Lower leg skin (tissue), 4 donors: Measurements from ENCODE around the gene FLNA. TPM values are rescaled to one million over a fixed set of nuclear protein-coding genes. Genes with fewer than 3 reads are reported as not detected.
A peak's percentile ranks its signal among the peaks of the same experiment; 100 is the strongest.
"Not testable (repeated sequence)": the region's sequence is repeated elsewhere in the genome, so short reads cannot be mapped to it uniquely, and the experiment has no call there.

ENCODE experiments used
- DNase-seq, 2 donors: peaks; one replicate each; pipeline ENCODE4 v3.0.0-alpha.2; 2019; ENCODE audit warnings: low spot score in 2 of 2
- H3K4me3 ChIP-seq: fragments of 200-600 bp; sonication (generic); 2 replicates; pipeline ENCODE4 v1.5.1; 2017; ENCODE audit warnings: mild to moderate bottlenecking, low read depth; ENCODE audit not compliant: poor library complexity, severe bottlenecking
- CTCF ChIP-seq, 3 donors: fragments of 450-650 bp; IDR thresholded peaks; one replicate each; pipeline ENCODE4 v1.5.1; 2016; ENCODE audit warnings: antibody characterized with exemption in 3 of 3, mild to moderate bottlenecking in 3 of 3, moderate library complexity in 2 of 3
- POLR2A ChIP-seq, 2 donors: fragments of 450-650 bp; IDR thresholded peaks; one replicate each; pipeline ENCODE4 v1.6.1; 2016 to 2017; ENCODE audit warnings: antibody characterized with exemption in 2 of 2, mild to moderate bottlenecking in 1 of 2, moderate library complexity in 1 of 2
- WGBS, 2 donors: methylation state at CpG; one replicate each; pipeline ENCODE4 v1.1.5; 2018; 5-methylcytosine and 5-hydroxymethylcytosine counted together
- intact Hi-C: fragments of 100-400 bp; cut with DNase I; formaldehyde crosslinking; loops from one replicate; pipeline ENCODE4 v1.15.0; 2023; ENCODE audit warnings: low total_unique reads
- total RNA-seq, 4 donors: library from RNA; depleted of rRNA; stranded (reverse); fragments of >200 nt; gene quantifications; one replicate each; pipeline ENCODE4 v1.1.0, GENCODE V29; 2016

Gene FLNA
- total RNA-seq, 4 donors from 2014 or later, result 278 to 636 (median 365) TPM

DNA sequence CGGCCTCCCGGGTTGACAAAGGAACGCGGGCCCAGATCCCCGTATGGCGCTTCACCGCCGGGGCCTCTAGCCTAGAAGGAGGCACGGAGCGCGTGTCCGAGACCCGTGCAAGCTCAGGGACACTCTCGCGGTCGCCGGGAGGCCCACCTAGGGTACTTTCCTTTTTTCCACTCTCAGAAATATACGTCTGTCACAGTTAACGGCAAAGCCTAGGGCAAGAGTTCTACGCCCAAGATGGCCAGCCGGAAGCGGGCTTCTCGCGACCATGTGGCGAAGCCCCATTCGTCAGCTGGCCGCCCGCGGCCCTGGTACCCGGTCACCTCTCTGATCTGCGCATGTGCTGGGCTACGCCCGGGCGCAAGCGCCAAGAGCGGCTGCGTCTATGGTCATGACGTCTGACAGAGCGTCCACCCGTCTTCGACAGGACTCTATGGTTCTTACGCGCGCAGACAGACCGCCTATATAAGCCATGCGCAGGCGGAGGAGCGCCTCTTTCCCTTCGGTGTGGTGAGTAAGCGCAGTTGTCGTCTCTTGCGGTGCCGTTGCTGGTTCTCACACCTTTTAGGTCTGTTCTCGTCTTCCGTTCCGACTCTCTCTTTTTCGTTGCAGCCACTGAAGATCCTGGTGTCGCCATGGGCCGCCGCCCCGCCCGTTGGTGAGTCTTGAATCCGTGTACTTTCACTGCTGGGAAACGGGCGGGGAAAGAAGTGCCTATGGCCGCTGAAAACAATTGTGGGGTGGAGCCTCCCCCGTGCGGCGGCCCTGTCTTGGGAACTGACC is 23.6 kb upstream of the FLNA start, which contains the start of gene RPL10:
Gene RPL10 (plus strand): TSS at position 490 of the 780 bp plus-strand sequence. CDS start 143 bp downstream, at position 633.
- peak; percentile 93 to 98 for DNase-seq
- WGBS, 2 donors, result 0 to 52% methylated on average over 12 to 68 of the region's 69 CpGs
- H3K4me3 ChIP-seq, result peak within 1 kb of the TSS; percentile 53
- TF ChIP-seq CTCF (IDR thresholded peaks at IDR 0.05) (no peak), POLR2A (IDR thresholded peaks at IDR 0.05) (peak in 1 of 2 donors; percentile 88)
- intact Hi-C loops, result no loop called here

GRCh38 chrX:154396973-154397887 is 22.8 kb upstream of the FLNA start:
- H3K4me3 ChIP-seq, result peak overlapping the region; percentile 25
- intact Hi-C loops, result no loop called here
- TF ChIP-seq CTCF (IDR thresholded peaks at IDR 0.05), result no peak
- TF ChIP-seq POLR2A (IDR thresholded peaks at IDR 0.05), result no peak
- peak; percentile 49 to 94 for DNase-seq
- WGBS, 2 donors, result 29 to 53% methylated on average over 3 to 53 of the region's 53 CpGs

- H3K4me3 ChIP-seq, DNase-seq, intact Hi-C loops: not testable (repeated sequence)
- WGBS, 2 donors, result 93 to 94% methylated on average over 15 to 17 of the region's 17 CpGs
Observed at GRCh38 chrX:154396363-154396762, 21.9 kb upstream of the FLNA start.

- WGBS, 2 donors, result no CpG with 5 or more reads among the region's 121 CpGs
- intact Hi-C loops, H3K4me3 ChIP-seq, DNase-seq: not testable (repeated sequence)
Observed at GRCh38 chrX:154389812-154390747, 15.6 kb upstream of the FLNA start.

DNA sequence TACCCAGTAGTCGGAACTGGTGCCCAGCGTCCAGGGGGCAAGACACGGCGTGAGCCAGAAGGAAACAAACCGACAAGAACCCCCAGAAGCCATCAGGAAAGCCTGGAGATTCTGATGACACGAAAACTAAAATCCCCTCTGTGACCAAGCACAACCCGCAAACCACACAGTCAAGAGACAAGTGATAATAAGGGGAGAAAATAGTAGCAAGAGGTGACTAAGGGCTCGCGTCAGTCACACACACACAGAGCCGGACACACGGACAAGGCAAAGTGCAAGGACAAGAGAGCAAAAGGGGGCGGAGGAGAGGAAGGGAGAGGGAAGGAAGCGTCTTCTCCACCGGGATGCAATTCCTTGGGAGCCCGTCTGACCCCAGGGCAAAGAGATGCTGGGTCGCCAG is 14.2 kb upstream of the FLNA start:
- DNase-seq, intact Hi-C loops, H3K4me3 ChIP-seq: not testable (repeated sequence)
- no CpG with 5 or more reads among the region's 16 CpGs for whole genome bisulfite sequencing, 2 donors

- H3K4me3 ChIP-seq, DNase-seq, intact Hi-C loops: not testable (repeated sequence)
- WGBS, 2 donors, result no CpG with 5 or more reads among the region's 20 CpGs
Observed at GRCh38 chrX:154388094-154388493, 13.7 kb upstream of the FLNA start.

DNA sequence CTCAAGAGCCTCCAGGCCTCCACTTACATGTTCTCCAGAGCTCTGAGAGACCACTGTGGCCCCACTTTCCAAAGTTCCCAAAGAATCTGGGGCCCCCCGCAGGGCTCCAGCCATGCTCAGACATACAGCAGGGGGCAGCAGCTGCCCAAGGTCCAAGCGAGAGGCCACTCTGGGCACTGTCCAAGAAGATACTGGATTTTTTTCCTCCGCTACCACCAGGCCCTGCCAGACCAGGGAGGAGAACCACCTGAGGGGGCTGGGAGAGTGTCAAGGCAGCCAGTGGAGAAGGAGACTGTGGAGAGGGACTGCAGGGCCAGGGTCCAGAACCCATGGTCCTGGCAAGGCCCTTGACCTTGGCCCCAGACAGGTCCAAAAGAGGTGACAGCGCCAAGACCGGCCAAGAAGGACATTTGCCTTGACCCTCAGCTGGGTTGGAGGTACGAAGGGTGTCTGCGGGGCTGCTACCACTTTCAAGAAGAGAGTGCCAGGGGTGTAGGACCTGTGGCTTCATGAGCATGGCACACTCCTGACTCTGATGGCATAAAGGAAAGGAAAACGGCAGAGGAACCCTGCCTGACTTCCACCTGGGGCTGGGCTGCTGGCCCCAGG is 10.0 kb upstream of the FLNA start:
- intact Hi-C loops, result no loop called here
- TF ChIP-seq POLR2A (IDR thresholded peaks at IDR 0.05) (no peak), CTCF (IDR thresholded peaks at IDR 0.05) (no peak)
- no peak overlapping the region for H3K4me3 ChIP-seq
- 74 to 75% methylated on average over 7 of the region's 8 CpGs for WGBS, 2 donors
- DNase-seq, result no peak
